GM12878 (cell line): ENCODE data around the gene TRIM7. TPM values are rescaled to one million over a fixed set of nuclear protein-coding genes. Genes with fewer than 3 reads are reported as not detected.

ENCODE experiments used
- ATAC-seq: fragments of 200-7000 bp; cut with Tn5 transposase; 3 replicates; pipeline ENCODE4 v1.9.1; 2020; ENCODE audit warnings: mild to moderate bottlenecking, moderate library complexity
- BruUV-seq: library from RNA; stranded (reverse); fragments of 400-500 nt; replicated peaks from 2 replicates; lab custom pipeline; 2021; lab: Mats Ljungman, UMichigan
- CTCF ChIA-PET: fragments of 300-600 bp; sonication (Branson Sonifier 250); formaldehyde crosslinking; extraction: SDS; loops from one replicate; lab custom pipeline; 2021; ENCODE audit warnings: inconsistent platforms; lab: Yijun Ruan, JAX
- POLR2A ChIA-PET: fragments of 350-600 bp; formaldehyde crosslinking; extraction: SDS; loops from one replicate; lab custom pipeline; 2021; ENCODE audit warnings: inconsistent platforms; lab: Charles Lee
- RAD21 ChIA-PET: fragments of 300-600 bp; sonication (Branson Sonifier 250); formaldehyde crosslinking; loops from one replicate; lab custom pipeline; 2023; ENCODE audit warnings: antibody characterized with exemption; ENCODE audit not compliant: unreplicated experiment; lab: Charles Lee
- SMC1A ChIA-PET: fragments of 300-600 bp; sonication (Branson Sonifier 250); formaldehyde crosslinking; loops from one replicate; lab custom pipeline; 2023; ENCODE audit not compliant: unreplicated experiment, uncharacterized antibody; lab: Charles Lee
- DNase-seq: peaks from one replicate; pipeline ENCODE4 v3.0.0-alpha.2; 2011; ENCODE audit warnings: low read depth, low spot score
- FAIRE-seq: peaks from 3 replicates; lab custom pipeline; 2011; peaks lifted over from hg19 to GRCh38; lab: Jason Lieb, UNC
- H2AFZ ChIP-seq: 2 replicates; pipeline ENCODE4 v1.6.0; 2011; ENCODE audit warnings: low read depth, low read length, control low read depth; ENCODE audit not compliant: control insufficient read depth
- H3K27ac ChIP-seq: 2 replicates; pipeline ENCODE4 v1.5.1; 2011; ENCODE audit warnings: control low read depth; ENCODE audit not compliant: control insufficient read depth, insufficient read depth
- H3K27me3 ChIP-seq, 2 experiments: replicated peaks in 1 of 2; 2 replicates each; pipeline versions ENCODE4 v1.6.0 to v1.6.1; 2011; ENCODE audit warnings: low read length in 1 of 2; ENCODE audit not compliant: control insufficient read depth in 2 of 2, insufficient read depth in 2 of 2
- H3K36me3 ChIP-seq, 2 experiments: 2 replicates each; pipeline ENCODE4 v1.5.1; 2011; ENCODE audit warnings: low read length in 1 of 2; ENCODE audit not compliant: control insufficient read depth in 2 of 2, insufficient read depth in 2 of 2
- H3K4me1 ChIP-seq: 2 replicates; pipeline ENCODE4 v1.6.1; 2011; ENCODE audit warnings: mild to moderate bottlenecking, low read length, moderate library complexity, mixed read lengths; ENCODE audit not compliant: control insufficient read depth, insufficient read depth
- H3K4me2 ChIP-seq: 2 replicates; pipeline ENCODE4 v1.6.0; 2011; ENCODE audit warnings: control low read depth; ENCODE audit not compliant: control insufficient read depth, insufficient read depth
- H3K4me3 ChIP-seq: fragments of 200-600 bp; sonication (generic); 2 replicates; pipeline ENCODE4 v1.5.1; 2016
- H3K79me2 ChIP-seq: 2 replicates; pipeline ENCODE4 v1.6.0; 2011; ENCODE audit warnings: low read length; ENCODE audit not compliant: control insufficient read depth, insufficient read depth
- H3K9ac ChIP-seq: 2 replicates; pipeline ENCODE4 v1.8.0; 2011; ENCODE audit warnings: low read length, control low read depth, mixed read lengths; ENCODE audit not compliant: control insufficient read depth, insufficient read depth
- H3K9me3 ChIP-seq: replicated peaks from 3 replicates; pipeline ENCODE4 v1.5.1; 2011; ENCODE audit warnings: mild to moderate bottlenecking, low read length; ENCODE audit not compliant: control insufficient read depth, insufficient read depth
- H4K20me1 ChIP-seq: 2 replicates; pipeline ENCODE4 v1.6.0; 2011; ENCODE audit not compliant: control insufficient read depth, insufficient read depth
- BCL11A ChIP-seq: IDR thresholded peaks from 2 replicates; pipeline ENCODE4 v1.6.1; 2011; ENCODE audit warnings: low read depth, low read length
- POLR2A ChIP-seq: IDR thresholded peaks from 2 replicates; pipeline ENCODE4 v1.6.1; 2011; ENCODE audit warnings: low read depth, mild to moderate bottlenecking, low read length
- POU2F2 ChIP-seq: IDR thresholded peaks from 3 replicates; pipeline ENCODE4 v1.6.1; 2011; ENCODE audit warnings: low read depth, mild to moderate bottlenecking, low read length, borderline replicate concordance
- SREBF2 ChIP-seq: IDR thresholded peaks from 2 replicates; pipeline ENCODE4 v1.6.1; 2012; ENCODE audit warnings: mild to moderate bottlenecking, low read length
- ZNF207 ChIP-seq: fragments of 450-650 bp; IDR thresholded peaks from 2 replicates; pipeline ENCODE4 v1.6.1; 2014; ENCODE audit warnings: antibody characterized with exemption, mild to moderate bottlenecking, borderline replicate concordance
- WGBS: methylation state at CpG from one replicate; pipeline ENCODE4 v1.1.6; 2016; ENCODE audit warnings: low lambda C conversion rate; ENCODE audit not compliant: insufficient replicate concordance, insufficient coverage; ENCODE audit errors: missing lambda C conversion rate; 5-methylcytosine and 5-hydroxymethylcytosine counted together
- in situ Hi-C: fragments of 300-500 bp; cut with MboI; formaldehyde crosslinking; loops from 9 replicates; pipeline ENCODE4 v1.14.3; 2018; ENCODE audit warnings: mixed read lengths
- intact Hi-C: fragments of 100-400 bp; cut with micrococcal nuclease; formaldehyde crosslinking; loops from one replicate; pipeline ENCODE4 v1.14.2; 2022; ENCODE audit not compliant: unreplicated experiment
- polyA plus RNA-seq, 11 experiments: library from polyadenylated mRNA; depleted of rRNA in 4 of 11; unstranded in 6 of 11; stranded (reverse) in 5 of 11; fragments of >200 nt; fragmentation: Nextera tagmentation in 4 of 11; fragmentation: Illumina TruSeq in 1 of 11; extraction: Ambion mirVana in 4 of 11; extraction: Trizol in 1 of 11; gene quantifications; 1 replicate in 1 of 11; 2 replicates in 10 of 11; pipeline versions ENCODE4 v1.2.1 to v1.2.3, GENCODE V29; 2011 to 2016; ENCODE audit warnings: inconsistent platforms in 2 of 11, missing spikeins in 2 of 11, low read depth in 1 of 11
- total RNA-seq, 4 experiments: library from RNA; depleted of rRNA in 3 of 4; stranded (reverse); fragments of >200 nt in 3 of 4; fragmentation: Illumina TruSeq in 1 of 4; extraction: Trizol in 1 of 4; gene quantifications; 2 replicates each; pipeline versions ENCODE4 v1.2.1 to v1.2.3, GENCODE V29; 2013 to 2021
- TF ChIP-seq, protein P1 (sequence below): fragments of 450-650 bp; formaldehyde crosslinking; IDR thresholded peaks from 2 replicates; pipeline ENCODE4 v1.4.0; 2022; ENCODE audit warnings: mild to moderate bottlenecking, moderate library complexity

Gene TRIM7
- total and polyA plus RNA-seq, 10 of the 15 experiments (the other 5 are each of a cell fraction or from before 2014, with no cell fraction given) = 0.02 to 1.6 (median 0.41) TPM

DNA sequence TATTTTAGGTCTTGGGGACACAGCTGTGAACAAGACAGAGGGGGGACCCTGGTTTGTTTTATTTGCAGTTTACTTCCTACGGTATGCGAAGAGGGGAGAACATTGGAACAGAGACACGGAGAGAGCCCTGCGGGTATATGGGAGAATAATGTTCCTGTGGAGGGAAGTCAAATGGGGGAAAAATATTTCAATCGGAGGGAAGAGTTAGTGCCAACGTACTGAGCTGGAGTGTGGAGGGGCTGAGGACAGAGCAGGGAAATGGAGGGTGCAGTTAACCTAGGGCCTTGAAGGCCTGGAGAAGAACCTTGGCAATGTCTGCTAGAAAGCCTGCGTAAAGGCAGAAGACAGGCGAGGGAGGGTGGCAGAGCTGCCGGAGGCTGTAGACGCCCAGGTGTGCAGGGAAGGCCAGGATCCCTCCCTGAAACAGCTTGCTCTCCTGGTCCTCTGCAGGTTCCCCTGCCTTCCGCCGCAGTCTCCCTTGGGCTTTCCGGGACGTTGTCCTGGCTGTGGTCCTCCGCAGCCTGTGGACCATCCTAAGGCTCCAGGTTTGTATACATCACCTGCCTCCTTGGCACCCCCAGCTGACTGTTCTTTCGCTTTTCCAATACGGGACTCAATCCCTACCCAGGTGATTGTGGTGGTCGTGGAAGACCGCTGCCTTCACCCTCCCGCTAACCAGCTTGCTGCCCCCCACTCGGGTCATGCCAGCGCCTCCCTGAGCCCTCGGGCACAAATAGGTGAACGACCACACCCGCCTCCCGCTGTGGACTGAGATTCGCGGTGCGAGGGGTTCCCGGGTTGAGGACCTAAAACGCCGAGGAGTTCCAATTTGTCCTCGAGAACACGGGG is 40.7 kb upstream of the TRIM7 start:
- Histone ChIP-seq H3K4me2 (peak overlapping the region; percentile 95), H3K9ac (peak overlapping the region; percentile 88), H3K9me3 (no peaks in the 10 kb centered on the region), H3K36me3 (peaks cover 10 to 18% of the 10 kb centered on the region in 2 experiments), H3K27me3 (no peaks in the 10 kb centered on the region), H3K4me1 (peaks cover 24% of the 10 kb centered on the region), H2AFZ (peak overlapping the region; percentile 79), H4K20me1 (peaks cover 7% of the 10 kb centered on the region; the same call in 1 of the 2 replicates), H3K79me2 (peaks cover 89% of the 10 kb centered on the region), H3K4me3 (peak overlapping the region; percentile 98), H3K27ac (peak overlapping the region; percentile 92)
- ChIA-PET CTCF (interaction anchor here (0.7 to 3.5 kb wide), 4 partner anchors 14 to 61 kb away, joined by 3 to 12 read pairs (median 4); partner anchors contain the start of gene TRIM41), SMC1A (interaction anchor here (0.6 to 2.2 kb wide), 7 partner anchors 9 to 1622 kb away, joined by 3 to 6 read pairs (median 5); partner anchors contain the start of genes HNRNPH1 and TRIM41), POLR2A (interaction anchor here (0.6 to 3.7 kb wide), 5 partner anchors 15 to 61 kb away, joined by 4 to 36 read pairs (median 13); partner anchors contain the start of genes TRIM41 and TRIM52), RAD21 (interaction anchor here (0.8 to 1.6 kb wide), 3 partner anchors 22 to 38 kb away, joined by 3 to 5 read pairs (median 3); partner anchors contain the start of gene TRIM41)
- in situ Hi-C loops = no loop called here
- DNase-seq = no peak
- BruUV-seq = no TSS peak
- FAIRE-seq = no peak
- peak; percentile 1; the same call in 2 of the 3 replicates for ATAC-seq
- peak; percentile 49; the same call in 1 of the 2 replicates for TF ChIP-seq POLR2A
- 0 out of 3 replicates have a peak, but pooled peaks have one; percentile 12 for TF ChIP-seq POU2F2
- 0 out of 2 replicates have a peak, but pooled peaks have one; percentile 7 for TF ChIP-seq SREBF2
- TF ChIP-seq ZNF207 = 0 out of 2 replicates have a peak, but pooled peaks have one; percentile 46
- TF ChIP-seq, protein P1, sequence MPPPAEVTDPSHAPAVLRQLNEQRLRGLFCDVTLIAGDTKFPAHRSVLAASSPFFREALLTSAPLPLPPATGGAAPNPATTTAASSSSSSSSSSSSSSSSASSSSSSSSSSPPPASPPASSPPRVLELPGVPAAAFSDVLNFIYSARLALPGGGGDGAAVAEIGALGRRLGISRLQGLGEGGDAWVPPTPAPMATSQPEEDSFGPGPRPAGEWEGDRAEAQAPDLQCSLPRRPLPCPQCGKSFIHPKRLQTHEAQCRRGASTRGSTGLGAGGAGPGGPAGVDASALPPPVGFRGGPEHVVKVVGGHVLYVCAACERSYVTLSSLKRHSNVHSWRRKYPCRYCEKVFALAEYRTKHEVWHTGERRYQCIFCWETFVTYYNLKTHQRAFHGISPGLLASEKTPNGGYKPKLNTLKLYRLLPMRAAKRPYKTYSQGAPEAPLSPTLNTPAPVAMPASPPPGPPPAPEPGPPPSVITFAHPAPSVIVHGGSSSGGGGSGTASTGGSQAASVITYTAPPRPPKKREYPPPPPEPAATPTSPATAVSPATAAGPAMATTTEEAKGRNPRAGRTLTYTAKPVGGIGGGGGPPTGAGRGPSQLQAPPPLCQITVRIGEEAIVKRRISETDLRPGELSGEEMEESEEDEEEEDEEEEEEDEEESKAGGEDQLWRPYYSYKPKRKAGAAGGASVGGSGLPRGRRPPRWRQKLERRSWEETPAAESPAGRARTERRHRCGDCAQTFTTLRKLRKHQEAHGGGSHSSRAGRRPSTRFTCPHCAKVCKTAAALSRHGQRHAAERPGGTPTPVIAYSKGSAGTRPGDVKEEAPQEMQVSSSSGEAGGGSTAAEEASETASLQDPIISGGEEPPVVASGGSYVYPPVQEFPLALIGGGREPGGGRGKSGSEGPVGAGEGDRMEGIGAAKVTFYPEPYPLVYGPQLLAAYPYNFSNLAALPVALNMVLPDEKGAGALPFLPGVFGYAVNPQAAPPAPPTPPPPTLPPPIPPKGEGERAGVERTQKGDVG (CRISPR knock-in tag) = no peak
- no peak for TF ChIP-seq BCL11A
- TF ChIP-seq, all 136 proteins: peak for 4
- intact Hi-C loops = loop anchor here (2.0 kb wide), 1 partner anchor 15 kb away; the partner anchor contains the start of gene TRIM52
- 3% methylated on average over 32 of the region's 34 CpGs for WGBS
